Activated T-cell treated with anti-CD3 and anti-CD28 coated beads for 1 hour (primary cell): ENCODE data around the gene TPCN2.
A peak's percentile ranks its signal among the peaks of the same experiment; 100 is the strongest.
"Not testable (repeated sequence)": the region's sequence is repeated elsewhere in the genome, so short reads cannot be mapped to it uniquely, and the experiment has no call there.

ENCODE experiments used
- DNase-seq: peaks from one replicate; pipeline ENCODE4 v3.0.0-alpha.2; 2020; ENCODE audit warnings: low read depth

TPCN2 gene

DNA sequence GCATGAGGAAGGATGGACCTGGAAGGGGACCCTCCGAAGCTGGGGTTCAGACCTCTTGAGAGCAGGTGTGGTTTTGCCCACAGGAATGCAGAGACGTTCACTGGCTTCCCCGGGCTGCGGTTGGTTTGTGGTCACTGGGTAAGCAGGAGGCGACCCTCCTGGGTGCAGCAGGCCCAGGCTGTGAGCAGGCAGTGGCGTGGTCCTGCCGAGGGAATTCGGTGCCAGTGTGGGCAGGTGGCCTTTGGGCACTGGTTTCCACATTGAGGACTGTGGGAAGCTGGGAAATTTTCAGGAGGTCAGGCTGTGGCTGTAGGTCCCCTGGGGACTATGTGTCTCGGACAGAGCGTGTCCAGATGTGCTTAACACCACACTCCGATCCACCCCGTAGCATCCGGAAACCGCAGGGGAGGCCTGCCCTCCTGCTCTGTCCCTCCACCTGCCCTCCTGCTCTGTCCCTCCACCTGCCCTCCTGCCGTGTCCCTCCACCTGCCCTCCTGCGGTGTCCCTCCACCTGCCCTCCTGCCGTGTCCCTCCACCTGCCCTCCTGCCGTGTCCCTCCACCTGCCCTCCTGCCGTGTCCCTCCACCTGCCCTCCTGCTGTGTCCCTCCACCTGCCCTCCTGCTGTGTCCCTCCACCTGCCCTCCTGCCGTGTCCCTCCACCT, 27.5 kb downstream of the TPCN2 start:
- DNase-seq = no peak

DNA sequence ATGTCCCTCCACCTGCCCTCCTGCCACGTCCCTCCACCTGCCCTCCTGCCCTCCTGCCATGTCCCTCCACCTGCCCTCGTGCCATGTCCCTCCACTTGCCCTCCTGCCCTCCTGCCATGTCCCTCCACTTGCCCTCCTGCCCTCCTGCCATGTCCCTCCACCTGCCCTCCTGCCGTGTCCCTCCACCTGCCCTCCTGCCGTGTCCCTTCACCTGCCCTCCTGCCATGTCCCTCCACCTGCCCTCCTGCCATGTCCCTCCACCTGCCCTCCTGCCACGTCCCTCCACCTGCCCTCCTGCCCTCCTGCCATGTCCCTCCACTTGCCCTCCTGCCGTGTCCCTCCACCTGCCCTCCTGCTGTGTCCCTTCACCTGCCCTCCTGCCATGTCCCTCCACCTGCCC, 28.2 kb downstream of the TPCN2 start:
- DNase-seq = not testable (repeated sequence)

DNA sequence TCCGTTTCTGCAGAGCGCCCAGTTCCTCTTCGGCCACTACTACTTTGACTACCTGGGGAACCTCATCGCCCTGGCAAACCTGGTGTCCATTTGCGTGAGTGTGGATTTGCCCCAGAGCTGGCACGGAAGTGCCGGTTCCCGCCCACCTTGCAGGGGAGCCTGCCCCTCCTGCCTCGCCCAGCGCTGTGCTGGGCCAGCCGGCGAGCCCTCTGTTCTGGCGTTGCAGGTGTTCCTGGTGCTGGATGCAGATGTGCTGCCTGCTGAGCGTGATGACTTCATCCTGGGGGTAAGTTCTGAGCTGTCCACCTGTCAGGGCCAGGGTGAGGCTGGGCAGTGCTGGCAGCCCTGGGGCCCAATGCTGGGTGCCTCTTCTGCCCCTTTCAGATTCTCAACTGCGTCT, 29.8 kb downstream of the TPCN2 start:
- no peak for DNase-seq

DNA sequence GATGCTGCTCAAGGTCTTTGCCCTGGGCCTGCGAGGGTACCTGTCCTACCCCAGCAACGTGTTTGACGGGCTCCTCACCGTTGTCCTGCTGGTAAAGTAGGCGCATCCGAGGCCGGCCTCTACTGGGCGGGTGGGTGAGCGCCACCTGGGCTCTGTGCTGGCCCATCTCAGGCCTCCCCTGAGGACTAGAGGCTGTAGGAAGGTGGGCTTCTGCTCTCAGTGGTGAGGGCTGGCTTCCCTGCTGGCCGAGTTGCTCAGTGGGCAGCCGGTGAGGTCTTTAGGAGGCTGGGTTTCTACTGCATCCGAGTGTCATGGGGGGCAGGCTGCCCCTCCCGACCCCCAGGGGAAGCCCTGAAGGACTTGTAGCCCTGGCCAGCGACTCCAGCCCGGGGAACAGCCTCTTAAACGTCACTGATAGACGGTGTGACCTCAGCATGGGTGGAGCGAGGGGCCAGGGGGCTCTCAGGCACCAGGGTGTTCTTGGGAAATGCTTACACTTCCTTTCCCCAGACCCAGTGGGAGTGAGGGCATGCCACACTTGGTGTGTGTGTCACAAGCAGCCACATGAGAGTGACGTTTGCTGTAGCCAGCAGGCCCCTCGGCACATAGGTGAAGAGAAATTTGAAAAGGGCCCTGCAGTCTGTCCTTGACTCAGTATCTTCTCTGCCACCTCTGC, 30.3 kb downstream of the TPCN2 start:
- DNase-seq = no peak

DNA sequence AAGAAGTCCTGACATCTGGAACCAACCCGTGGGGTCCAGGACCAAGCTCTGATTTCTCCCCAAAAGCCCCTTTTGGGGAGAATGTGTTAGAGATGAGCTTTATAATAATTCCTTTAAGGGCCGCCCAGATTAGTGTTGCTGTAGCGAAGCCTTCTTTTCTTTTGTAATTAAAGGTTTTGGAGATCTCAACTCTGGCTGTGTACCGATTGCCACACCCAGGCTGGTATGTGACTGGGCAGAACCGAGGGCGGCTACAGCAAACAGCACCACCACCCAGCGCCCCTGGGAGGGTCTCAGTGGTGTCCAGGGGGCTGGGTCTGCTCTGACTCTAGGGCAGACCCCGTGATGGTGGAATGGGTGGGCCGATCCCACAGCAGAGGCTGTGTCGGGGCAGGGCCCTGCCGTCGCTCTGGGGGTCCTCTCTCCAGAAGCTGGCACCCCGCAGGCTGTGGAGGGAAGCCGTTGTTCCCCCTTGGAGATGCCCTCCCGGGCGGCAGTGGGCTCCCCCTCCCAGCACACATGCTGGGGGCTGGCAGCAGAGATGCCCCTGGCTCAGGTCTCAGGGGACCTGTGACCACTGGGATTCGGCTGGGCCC, 31.0 kb downstream of the TPCN2 start:
- DNase-seq = no peak

DNA sequence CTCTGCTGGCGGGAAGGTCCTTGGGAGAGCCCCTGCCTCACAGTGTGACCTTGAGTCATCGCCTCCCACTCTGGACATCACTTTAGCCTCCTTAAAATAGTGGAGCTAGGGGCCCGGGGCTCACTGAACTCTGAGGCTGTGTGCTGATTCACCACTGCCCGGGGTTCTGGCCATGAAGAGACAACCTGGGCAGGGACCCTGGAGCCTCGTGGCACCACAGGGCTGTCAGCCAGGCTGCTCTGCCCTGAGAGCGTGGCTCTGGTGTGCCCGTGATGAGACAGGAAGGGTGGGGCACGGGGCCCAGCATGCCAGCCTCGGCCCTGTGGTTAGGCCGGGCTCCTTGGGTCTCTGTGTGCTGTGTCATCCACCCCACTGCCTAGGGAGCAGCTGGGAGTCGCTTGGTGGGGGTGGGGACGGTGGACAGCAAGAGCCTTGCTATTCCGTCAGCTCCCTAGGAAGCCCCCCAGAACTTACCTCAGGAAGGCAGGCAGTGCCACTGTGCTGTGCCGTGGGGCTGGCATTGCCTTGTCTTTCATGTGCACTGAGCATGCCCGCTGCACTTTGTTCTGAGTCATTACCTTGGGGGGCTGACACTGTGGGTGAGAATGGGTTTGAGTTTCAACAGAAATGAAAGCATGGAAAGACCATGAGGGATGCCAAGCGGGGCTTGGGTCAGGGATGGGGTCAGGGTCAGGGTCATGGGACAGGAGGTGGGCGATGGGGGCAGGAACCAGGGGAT, 31.7 kb downstream of the TPCN2 start:
- peak; percentile 11 for DNase-seq

DNA sequence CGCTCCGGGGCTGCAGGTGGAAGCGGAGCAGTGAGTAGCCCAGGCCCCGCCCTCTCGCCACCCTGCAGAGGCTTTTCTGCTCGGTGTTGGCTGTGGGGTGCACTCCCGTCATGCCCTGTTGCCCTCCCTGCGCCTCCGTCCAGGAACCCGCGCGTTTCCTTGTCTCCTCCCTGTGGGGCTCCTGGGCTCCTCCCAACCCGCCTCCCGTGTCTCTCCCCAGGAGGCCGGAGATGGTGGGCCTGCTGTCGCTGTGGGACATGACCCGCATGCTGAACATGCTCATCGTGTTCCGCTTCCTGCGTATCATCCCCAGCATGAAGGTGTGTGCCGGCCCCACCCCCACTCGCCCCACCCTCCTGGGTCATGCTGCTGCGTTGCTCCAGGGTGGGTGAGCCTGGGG, 32.4 kb downstream of the TPCN2 start:
- no peak for DNase-seq

DNA sequence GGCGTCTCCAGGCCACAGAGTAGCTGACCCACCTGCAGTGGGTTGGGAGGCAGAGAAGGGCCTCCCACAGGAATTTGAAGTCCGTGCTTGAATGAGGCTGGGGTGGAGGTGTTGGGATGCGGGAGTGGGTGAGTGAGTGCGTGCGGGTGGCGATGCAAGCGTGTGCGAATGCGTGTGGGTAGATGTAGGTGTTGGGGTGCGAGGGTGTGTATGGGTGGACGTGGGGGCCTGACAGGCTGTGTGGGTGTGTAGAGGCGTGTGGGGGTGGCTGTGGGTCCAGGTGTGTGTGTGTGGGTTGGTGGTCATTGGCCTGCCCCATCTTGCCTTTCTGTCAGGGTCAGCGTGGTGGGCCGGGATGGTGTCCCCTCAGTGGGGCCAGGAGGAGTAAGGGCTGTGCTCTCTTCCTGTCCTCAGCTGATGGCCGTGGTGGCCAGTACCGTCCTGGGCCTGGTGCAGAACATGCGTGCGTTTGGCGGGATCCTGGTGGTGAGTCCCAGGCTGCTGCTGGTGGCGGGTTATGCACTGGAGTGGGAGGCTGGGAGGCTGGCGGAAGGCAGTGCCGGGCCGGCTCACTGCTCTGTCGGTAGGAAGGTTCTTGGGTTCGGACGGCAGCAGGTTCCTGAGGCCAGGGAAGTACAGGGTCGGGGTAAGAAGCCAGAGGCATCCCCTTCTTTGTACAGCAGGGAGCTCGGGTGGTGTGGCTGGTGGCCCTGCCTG, 35.0 kb downstream of the TPCN2 start:
- DNase-seq = no peak

DNA sequence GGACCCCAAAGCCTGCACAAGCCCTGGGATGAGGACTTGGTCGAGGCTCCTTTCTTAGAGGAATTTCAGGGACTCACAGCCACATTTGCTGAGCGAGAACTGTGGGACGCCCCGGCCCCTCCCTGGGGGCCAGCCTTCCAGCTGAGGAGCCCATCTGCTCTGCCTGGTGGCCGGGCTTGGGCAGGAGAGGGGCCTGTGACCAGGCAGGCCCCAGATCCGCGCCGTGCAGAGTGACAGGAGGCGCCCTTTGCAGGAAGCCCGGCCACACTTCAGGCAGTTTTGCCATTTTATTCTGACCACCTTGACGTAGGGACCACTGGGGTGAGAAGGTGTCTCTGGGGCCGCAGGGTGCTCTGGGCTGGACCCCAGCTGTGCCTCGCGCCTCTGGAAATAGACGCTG, 35.6 kb downstream of the TPCN2 start:
- no peak for DNase-seq

DNA sequence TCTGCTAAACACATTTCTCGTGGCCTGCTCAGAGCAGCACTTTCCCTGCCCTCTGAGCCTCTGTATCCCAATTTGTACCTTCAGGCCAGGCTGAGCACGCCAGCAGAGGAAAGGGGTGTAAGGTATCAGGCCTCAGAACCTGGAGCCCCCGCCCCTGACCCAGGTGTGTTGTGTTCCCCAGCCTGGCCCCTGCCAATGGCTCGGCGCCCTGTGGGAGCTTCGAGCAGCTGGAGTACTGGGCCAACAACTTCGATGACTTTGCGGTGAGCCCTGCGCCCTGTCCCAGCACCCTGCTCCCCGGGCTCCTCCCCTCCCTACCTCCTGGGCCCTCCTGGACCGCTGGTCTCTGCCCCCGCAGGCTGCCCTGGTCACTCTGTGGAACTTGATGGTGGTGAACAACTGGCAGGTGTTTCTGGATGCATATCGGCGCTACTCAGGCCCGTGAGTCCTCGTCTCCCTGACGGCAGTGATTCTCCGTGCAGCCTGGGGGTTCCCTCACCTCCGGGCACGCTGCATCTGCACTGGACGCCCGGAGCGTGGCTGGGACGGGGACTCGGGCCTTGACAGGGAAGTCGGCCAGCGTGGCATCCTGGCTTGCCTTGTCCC, 36.9 kb downstream of the TPCN2 start:
- DNase-seq = no peak

DNA sequence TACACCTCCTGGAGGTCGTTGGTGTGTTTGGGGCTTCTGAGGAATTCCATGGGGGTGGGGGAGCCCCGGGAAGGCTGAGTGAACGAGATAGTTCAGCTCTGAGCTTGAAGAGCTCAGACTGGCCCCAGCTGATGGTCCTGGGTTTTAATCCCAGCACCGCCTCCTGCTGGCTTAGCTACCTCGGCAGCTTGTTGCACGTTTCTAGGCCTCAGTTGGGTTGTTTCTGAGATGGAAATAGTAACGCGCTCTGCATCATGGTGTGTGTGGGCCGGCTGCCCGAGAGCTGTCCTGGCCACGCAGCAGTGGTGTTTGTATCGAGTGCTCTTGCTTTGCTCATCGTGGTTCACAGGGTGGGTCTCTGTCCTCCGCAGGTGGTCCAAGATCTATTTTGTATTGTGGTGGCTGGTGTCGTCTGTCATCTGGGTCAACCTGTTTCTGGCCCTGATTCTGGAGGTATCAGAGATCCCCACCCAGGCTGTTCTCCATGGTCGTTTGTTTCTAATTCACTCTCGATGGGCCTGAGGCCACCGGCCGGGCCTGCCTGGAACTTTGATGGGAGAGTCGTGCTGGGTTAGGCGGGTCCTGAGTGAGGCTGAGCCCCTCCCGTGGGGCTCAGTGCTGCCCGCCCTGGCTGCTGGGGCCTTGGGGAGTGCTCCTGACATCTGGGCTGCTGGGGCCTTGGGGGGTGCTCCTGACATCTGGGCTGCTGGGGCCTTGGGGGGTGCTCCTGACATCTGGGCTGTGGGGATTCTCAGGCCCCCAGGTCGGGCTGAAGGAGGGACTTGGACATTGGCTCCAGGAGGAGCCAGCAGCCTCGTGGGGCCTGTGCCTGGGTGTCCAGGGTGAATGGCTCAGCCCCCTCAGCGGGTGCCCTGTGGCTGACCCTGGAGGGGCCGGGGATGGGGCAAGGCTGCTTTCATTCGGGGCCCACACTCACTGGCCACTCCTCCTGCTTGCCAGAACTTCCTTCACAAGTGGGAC, 37.7 kb downstream of the TPCN2 start:
- no peak for DNase-seq

DNA sequence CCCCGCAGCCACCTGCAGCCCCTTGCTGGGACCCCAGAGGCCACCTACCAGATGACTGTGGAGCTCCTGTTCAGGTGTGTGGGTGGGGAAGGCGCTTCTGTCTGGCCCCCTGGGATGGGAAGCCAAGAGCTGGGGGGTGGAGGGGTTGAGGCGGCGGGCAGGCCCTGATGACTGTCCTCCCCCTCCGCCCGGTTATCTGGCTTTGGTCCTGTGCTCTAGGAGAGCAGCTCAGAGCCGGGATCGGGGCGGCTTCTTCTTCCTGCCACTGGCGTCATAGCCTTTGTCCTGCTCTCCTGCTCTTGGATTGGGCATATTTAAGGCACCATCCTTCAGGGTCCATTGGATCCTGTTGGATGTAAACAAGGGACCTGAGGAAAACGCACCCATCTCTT, 38.4 kb downstream of the TPCN2 start:
- no peak for DNase-seq

DNA sequence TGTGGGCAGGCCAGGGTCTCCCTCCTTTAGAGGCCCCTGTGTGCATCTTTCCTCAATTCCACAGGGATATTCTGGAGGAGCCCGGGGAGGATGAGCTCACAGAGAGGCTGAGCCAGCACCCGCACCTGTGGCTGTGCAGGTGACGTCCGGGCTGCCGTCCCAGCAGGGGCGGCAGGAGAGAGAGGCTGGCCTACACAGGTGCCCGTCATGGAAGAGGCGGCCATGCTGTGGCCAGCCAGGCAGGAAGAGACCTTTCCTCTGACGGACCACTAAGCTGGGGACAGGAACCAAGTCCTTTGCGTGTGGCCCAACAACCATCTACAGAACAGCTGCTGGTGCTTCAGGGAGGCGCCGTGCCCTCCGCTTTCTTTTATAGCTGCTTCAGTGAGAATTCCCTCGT, 39.1 kb downstream of the TPCN2 start:
- no peak for DNase-seq

DNA sequence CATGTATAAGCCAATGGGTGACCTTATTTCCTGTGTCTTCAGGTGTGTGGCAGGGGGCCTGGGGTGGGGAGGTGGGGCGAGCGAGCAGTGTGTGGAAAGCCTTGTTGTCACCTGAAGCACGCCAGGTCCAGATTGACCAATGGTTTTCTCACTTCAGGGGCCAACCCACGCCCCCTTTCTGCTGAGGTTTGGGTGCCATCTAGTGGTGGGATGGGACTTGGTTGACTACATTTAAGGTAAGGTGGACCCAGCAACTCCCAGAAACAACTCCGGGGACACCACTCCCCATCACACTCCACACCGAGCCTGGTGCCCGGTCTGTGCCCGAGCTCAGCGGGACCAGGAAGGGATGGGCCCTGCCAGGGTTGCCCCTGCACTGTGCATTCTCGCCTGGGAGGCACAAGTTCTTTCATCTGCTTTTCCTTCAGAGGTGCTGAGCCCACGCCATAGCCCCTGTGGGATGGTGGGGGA, 40.0 kb downstream of the TPCN2 start:
- DNase-seq = peak; percentile 36

DNA sequence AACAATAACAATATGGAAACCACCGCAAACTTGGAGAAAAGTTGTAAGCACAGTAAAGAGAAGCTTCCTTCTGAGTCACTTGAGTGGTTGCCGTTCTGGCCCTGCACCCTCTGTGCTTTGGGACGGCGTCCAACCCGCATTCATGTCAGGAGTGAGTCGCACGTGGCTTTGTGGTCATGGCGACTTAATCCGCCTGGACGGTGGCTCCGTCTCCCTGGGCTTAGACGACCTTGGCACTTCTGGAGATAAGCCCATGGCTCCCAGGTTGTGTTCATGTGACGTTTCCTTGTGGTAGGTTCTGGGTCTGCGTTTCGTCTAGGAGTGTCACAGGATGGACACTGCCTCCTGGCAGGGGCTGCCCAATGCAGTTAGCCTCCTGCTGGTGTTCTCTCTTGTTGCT, 40.5 kb downstream of the TPCN2 start:
- no peak for DNase-seq

DNA sequence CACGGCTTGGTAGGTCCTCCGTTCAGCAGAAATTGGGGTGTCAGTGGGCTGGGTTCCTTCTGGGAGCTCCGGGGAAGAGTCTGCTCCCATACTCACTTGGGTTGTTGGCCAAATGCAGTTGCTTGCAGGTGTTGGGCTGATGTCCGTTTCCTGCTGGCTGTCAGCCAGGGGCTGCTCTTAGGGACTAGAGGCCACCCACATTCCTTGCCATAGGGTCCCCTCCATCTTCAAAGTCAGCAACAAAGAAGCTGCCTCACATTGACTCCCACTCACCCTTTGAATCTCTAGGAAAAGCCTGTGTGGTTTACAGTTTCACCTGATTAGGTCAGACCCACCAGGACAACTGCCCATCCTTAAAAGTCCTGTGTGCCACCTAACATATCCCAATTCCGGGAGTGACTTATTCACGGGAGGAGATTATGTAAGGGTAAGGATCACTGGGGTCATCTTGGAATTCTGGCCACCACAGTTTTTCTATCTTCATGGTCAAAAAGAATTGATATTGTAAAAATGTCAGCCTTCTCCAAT, 43.0 kb downstream of the TPCN2 start:
- DNase-seq = no peak

DNA sequence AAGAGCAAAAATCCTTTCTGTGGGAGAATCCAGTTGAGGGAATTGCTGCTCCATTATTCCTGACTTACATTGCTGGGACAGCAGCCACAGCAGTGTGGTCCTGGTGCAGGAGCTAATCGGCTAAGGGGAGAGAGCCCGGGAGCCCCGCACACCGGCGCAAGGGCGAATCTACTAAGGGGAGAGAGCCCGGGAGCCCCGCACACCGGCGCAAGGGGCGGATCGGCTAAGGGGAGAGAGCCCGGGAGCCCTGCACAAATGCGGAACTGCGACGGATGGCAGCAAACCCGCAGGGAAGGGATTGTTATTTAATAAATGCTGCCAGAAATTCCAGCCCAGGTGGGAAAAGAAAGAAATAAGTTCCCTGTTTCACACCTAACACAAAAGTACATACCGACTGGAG, 43.5 kb downstream of the TPCN2 start:
- no peak for DNase-seq

DNA sequence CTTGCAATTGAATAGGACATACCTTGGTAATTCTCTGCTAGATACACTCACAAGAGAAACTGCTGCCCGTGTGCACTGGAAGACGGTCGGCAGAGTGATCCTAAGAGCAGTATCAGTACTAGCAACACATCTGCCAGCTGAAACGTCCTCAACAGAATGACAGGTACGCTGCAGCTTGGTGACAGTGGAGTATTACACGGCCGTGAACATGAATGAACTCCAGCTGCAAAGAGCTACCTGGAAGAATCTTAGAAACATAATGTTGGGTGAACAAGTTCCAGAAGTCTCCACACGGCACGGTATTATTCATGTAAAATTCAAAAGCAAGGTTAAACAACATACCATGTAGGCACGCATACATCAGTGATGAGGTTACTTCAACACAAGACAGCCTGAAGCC, 44.4 kb downstream of the TPCN2 start:
- no peak for DNase-seq

DNA sequence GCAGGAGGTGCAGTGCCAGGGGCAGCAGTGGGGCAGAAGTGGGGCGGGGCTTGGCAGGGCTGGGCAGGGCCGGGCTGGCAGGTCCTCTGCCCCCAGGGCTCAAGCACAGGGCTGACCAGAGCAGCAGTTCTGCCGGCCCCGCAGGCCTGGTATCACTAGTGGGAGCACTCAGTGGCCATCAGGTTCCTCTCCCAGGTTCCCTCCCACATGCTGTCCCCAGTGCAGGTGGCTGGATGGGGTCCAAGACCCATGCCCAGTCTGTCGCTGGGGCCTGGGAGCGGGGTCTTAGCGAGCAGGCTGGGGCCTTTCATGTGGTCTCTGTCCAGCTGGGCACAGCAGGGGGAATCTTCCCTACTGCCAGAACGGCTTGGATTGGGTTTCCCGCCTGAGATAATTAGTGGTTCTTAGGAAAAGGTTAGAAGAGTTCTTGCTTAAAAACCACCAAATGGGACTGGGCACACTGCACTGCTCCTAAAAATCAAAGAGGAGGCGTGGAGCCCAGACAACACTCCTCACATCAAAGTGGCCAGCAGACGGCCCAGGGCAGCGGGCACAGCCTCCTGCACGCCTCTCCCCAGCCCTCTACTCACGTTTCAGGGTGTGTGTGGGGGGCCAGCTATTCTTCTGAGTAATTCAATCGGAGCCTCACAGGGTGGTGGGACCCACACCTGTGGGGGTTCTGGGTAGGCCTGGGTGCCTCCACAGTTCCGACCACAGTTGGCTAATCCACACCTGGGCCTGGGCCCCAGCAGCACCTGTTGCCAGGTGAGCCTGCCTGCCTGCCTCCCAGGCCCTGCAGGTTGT, 45.6 kb downstream of the TPCN2 start:
- DNase-seq = no peak

DNA sequence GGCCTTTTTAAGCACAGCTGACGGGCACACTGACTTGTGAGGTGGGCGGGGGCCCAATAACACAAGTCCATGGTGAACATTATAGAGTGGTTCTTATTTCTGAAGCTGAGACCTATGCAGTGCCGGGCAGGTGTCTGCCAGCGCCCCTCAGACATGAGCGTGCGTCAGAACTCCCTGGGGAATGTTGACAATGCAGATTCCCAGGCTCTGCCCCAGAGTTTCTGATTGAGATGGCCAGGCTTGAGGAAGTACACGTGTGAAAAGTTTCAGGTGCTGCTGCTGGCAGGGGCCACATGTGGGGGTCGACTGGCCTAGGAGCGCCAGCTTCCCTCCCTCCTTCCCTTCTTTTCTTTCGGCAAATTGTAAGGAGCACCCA, 46.2 kb downstream of the TPCN2 start:
- no peak for DNase-seq
